Activated CD8-positive, alpha-beta memory T cell treated with anti-CD3 and anti-CD28 coated beads, Interleukin-2, amount 50 U/mL, for 48 hours (primary cell): ENCODE measurements around the gene SFXN5.
"Not testable (repeated sequence)": the region's sequence is repeated elsewhere in the genome, so short reads cannot be mapped to it uniquely, and the experiment has no call there.

Experiments
- DNase-seq: peaks from one replicate; pipeline ENCODE4 v3.0.0-alpha.2; 2020

The SFXN5 gene

DNA sequence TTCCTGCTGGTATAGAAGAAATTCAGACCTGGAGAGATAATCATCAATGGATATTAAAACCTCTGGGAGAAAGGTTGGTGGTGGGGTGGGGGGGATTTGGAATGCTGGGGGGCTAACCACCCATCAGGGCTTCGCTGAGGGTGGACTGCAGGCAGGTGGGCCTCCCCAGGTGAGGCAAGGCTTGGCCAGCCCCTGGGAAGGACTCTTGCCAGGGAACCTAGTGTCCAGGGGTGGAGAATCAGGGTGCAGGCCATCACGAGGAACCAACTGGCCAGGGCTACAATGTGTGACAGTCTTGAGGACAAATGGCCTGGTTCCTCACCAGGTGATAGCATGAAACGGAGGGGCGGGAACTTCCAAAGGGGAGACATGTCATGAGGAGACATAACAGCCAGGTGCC, 29.4 kb upstream of the SFXN5 start:
- no peak for DNase-seq

- no peak for DNase-seq
Measured at GRCh38 chr2:73099486-73099885, 28.0 kb upstream of the SFXN5 start.

DNA sequence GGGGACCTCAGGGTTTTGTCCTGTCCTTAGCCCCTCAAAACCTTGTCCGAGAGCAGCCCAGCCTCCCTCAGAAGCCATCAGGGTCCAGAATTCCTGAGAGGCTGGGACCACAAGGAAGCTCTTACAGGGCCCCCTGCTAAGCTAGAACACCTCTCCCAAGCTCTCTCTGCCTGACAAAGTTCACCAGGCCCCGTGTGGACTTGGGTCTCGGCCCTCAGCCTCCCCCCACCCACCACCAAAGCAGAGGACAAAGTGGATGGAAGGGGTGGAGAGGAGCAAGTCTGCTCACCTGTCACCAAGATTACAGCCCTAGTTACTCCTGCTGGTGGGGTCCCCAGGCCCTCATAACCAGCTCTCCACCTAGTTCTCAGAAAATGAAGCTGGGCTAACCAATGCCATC, 24.4 kb upstream of the SFXN5 start:
- no peak for DNase-seq

GRCh38 chr2:73093601-73094218, 22.2 kb upstream of the SFXN5 start:
- not testable (repeated sequence) for DNase-seq

GRCh38 chr2:73092146-73092783, 20.8 kb upstream of the SFXN5 start:
- DNase-seq = no peak

GRCh38 chr2:73091696-73092095, 20.2 kb upstream of the SFXN5 start:
- no peak for DNase-seq

- DNase-seq = no peak
Measured at GRCh38 chr2:73091164-73091563, 19.7 kb upstream of the SFXN5 start.

DNA sequence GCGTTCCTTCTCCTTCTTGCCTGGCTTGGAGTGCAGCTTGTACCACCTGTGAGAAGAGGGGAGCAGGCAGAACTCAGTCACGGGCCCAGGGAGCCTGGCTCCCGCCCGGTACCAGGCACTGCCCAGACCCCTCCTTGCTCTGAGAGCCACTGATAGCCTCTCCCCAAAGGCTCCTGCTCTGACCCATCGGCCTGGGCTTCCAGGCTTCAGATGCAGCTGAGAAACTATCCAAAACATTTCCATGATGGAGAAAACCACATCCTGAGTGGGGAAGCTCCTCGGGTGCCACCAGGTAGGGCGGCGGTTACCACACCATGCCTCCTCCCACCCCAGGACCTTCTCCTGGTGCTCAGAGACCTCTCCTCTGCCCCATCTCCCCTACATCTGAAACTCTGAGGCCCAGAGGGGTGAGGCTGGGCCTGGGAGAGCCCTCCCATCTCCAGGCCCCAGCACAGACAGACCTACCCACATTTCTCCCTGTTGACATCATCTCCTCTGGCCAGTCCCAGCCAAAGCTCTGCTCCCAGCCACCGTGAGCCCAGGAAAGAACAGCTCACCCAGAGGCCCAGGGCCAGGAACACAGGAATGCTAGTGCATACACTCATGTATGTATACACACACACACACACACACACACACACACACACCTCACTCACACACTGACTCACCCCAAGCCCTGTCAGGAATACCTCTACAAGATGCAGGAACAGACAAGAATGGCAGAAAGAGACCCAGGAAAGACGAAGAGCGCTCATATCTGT, 17.9 kb upstream of the SFXN5 start:
- no peak for DNase-seq

DNA sequence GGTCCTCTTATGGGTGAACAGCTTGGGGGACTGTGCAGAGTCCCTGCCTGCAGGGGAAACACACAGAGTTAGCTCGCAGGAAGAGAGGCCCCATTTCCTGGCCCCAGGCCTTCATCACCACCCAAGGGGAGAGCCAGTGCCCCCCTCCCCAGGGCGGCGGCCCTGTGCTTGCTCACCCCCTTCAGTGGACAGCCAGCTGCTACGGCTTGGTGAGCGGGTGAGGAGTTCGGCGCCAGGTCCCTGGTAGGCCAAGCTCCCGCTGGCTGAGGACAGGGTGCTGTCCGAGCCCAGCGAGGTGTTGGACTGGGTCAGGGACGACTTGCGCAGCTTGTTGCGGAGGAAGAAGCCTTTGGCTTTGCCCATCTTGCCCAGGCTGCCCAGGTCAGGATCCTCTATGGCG, 17.2 kb upstream of the SFXN5 start:
- DNase-seq = no peak

GRCh38 chr2:73088211-73088610, 16.7 kb upstream of the SFXN5 start:
- no peak for DNase-seq

DNA sequence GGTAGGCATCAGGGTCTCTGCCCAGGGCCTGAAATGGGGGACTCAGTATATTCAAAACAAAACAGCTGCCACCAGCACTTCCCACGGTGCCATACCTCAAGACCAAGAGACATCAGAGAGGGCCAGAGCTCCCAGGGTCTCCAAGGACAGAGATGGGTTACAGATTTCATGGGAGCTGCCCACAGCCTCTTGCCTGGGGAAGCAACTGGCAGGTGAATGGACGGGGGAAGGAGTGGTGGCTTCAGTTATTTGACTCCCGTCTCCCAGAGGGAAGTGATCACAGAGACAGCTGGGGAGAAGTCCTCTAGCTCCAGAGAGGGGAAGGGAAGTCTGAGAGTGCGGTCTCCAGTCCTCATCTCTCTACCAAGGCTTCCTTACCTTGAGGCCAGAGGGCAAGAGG, 15.8 kb upstream of the SFXN5 start:
- DNase-seq = no peak

GRCh38 chr2:73085691-73086090, 14.2 kb upstream of the SFXN5 start:
- peak; percentile 90 for DNase-seq

DNA sequence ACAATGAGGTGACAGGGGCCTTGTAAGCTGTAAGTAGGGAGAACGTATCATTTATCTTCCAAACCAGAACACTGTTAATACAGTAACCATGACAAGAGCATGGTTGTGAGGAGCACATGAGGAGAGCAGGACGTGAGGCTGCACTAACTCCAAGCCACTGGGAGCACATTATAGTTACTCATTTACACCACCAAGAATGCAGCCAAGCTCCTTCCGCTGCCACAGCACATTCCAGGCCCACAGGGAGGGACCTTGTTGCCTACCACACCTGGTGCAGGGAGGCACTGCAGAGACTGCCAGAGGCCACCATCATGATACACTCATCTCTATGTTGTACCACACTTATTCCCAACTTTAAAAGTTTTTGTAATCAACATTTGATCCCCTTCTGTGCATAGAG, 13.5 kb upstream of the SFXN5 start:
- DNase-seq = no peak

DNA sequence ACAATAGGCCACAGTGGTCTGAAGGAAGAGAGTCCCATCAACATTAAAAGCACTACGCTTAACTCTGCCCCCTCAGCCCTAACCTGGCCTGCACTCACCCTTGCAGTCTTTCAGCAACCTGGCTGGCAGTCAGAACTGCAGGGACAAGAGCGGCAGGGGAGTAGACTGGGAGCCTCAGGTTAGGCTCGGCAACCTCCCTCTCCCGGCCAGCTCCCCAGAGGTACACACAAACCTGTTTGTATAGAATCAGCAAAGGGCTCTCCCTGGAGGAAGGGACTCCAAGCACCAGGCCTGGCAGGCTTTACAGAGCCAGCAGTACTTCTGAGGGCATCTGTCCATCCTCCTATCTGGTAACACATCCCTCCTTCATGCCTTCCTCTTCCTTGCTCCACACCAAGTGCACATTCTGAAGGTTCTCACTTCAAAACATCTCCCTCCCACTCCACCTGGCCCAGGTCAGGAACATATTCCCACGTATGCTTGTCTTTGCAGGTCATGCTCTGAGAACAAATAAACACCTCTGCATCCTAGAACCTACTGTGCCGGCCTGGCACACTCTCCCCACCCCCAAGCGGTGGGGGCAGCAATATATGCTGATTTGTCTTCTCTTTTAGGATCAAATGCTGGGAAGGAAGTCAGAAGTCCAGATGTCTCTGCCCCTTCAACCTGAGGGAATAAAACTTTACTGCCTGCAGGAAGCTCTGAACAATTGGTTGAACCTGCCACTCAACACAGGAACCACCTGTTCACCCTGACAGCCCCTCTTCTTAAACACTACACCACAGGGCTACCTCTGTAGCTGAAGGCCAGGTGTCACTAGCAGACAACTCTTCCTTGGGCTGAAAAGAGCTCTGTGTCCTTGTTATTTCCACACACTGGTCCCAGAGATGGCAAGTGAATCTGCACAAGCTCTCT, 12.6 kb upstream of the SFXN5 start:
- DNase-seq = no peak

- no peak for DNase-seq
Measured at GRCh38 chr2:73082523-73083410, 11.3 kb upstream of the SFXN5 start.

- DNase-seq = no peak
Measured at GRCh38 chr2:73081181-73081671, 9.7 kb upstream of the SFXN5 start.

GRCh38 chr2:73080321-73081131, 9.0 kb upstream of the SFXN5 start:
- DNase-seq = no peak

- DNase-seq = no peak
Measured at GRCh38 chr2:73079636-73080035, 8.1 kb upstream of the SFXN5 start.

DNA sequence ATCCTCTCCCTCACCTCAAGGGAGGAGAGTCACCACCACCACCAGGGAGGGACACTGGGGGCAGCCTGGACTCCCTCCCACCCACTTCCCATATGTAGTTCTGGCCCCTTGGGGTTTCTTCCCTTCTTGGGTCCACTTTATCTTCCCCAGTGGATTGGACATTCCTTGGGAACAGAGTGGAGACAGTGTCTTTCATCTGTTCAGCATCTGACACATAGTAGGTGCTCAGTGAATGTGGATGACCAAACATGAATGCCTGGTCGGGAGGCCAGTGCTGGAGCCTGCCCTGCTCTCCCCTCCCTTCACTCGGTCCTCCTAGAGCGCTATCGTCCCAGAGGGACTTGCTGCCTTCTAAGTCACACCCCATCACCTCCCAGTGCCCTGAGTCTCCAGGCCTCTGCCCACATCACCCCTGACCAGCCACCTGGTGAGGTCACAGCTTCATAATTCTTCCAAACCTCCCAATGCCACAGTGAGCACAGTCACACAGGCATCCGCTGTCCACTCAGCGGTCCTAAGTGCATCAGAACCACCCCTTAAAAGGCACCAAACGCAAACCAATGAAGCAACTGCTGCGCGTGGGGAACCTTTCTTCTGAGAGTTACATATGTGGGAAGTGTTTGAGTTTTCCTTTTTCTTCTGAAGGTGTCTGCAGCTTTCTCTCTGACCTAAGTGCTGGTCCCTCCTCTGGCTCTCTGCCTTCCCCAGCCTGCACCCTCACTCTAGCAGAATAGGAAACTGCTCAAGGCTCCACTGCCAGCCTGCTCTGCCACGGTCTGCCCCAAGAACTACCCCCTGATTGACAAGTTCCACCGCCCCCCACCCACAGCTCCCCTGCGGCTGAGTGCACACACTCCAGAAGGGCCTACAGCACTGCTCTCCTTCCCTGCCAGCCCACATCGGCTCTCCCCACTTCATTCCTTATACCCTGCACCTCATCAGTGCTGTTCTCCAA, 7.2 kb upstream of the SFXN5 start:
- no peak for DNase-seq

DNA sequence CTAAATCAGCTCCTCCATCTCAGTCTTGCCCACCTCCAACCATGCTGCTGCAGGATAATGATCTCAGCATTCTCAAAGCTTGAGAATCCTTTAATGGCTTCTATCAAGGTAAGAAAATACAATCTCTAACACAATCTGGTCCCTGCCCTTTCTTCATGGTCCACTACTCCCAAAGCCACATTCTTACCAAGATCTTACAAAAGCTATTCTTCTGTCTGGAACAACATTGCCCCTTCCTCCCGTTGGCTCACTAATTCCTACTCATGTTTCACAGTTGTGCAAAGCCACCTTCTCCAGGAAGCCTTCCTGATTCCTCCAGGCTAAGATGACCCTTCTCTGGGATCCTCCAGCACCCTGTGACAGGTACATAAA, 5.9 kb upstream of the SFXN5 start:
- DNase-seq = no peak
